Urinary bladder (tissue), 4 donors: ENCODE measurements around the gene GPR152. TPM values are rescaled to one million over a fixed set of nuclear protein-coding genes. Genes with fewer than 3 reads are reported as not detected.

ENCODE experiments used
- DNase-seq: peaks from one replicate; pipeline ENCODE4 v3.0.0-alpha.2; 2015; ENCODE audit errors: extremely low spot score
- H3K27ac ChIP-seq: one replicate; pipeline ENCODE4 v1.5.1; 2013; ENCODE audit warnings: low read depth, mild to moderate bottlenecking, moderate library complexity
- H3K36me3 ChIP-seq: one replicate; pipeline ENCODE4 v1.6.1; 2013; ENCODE audit warnings: mild to moderate bottlenecking, moderate library complexity; ENCODE audit not compliant: insufficient read depth
- H3K4me1 ChIP-seq: one replicate; pipeline ENCODE4 v1.6.1; 2013; ENCODE audit warnings: mild to moderate bottlenecking, moderate library complexity; ENCODE audit not compliant: insufficient read depth
- H3K4me3 ChIP-seq: one replicate; pipeline ENCODE4 v1.5.1; 2013; ENCODE audit warnings: low read depth, low read length
- WGBS: extraction: QIAGEN DNeasy Blood & Tissue Kit; methylation state at CpG from one replicate; pipeline ENCODE4 v1.1.7; 2013; 5-methylcytosine and 5-hydroxymethylcytosine counted together
- polyA plus RNA-seq: library from polyadenylated mRNA; stranded (reverse); fragments of 200-250 nt; gene quantifications from one replicate; pipeline ENCODE4 v1.2.3, GENCODE V29; 2013
- total RNA-seq: library from RNA; depleted of rRNA; stranded (reverse); fragments of >200 nt; gene quantifications from one replicate; pipeline ENCODE4 v1.2.3, GENCODE V29; 2014
- donor health status: healthy with polysubstance abuse.
- donor health status: healthy.

GPR152 gene
- total and polyA plus RNA-seq, 2 donors: not detected

- Histone ChIP-seq H3K4me1 (no peaks in the 10 kb centered on the region), H3K36me3 (peaks cover 2% of the 10 kb centered on the region), H3K27ac (no peak overlapping the region), H3K4me3 (peak overlapping the region; percentile 21)
- WGBS: 47% methylated on average over 6 of the region's 6 CpGs
- no peak for DNase-seq
Measured at GRCh38 chr11:67436459-67437081, 16.0 kb downstream of the GPR152 start.

- no peak overlapping the region for H3K27ac ChIP-seq
- H3K4me1 ChIP-seq: no peaks in the 10 kb centered on the region
- no peak for DNase-seq
- no peak overlapping the region for H3K4me3 ChIP-seq
- 88% methylated on average over 38 of the region's 38 CpGs for WGBS
- H3K36me3 ChIP-seq: peaks cover 2% of the 10 kb centered on the region
Measured at GRCh38 chr11:67435727-67436458, 16.6 kb downstream of the GPR152 start.

GRCh38 chr11:67435031-67435726 is 17.4 kb downstream of the GPR152 start:
- DNase-seq: no peak
- 85% methylated on average over 26 of the region's 26 CpGs for WGBS
- Histone ChIP-seq H3K4me3 (no peak overlapping the region), H3K27ac (no peak overlapping the region), H3K4me1 (no peaks in the 10 kb centered on the region), H3K36me3 (peaks cover 2% of the 10 kb centered on the region)

- no peak for DNase-seq
- Histone ChIP-seq H3K4me3 (no peak overlapping the region), H3K27ac (no peak overlapping the region), H3K4me1 (no peaks in the 10 kb centered on the region), H3K36me3 (peaks cover 2% of the 10 kb centered on the region)
- 85% methylated on average over 23 of the region's 23 CpGs for WGBS
Measured at GRCh38 chr11:67434395-67434881, 18.1 kb downstream of the GPR152 start.

GRCh38 chr11:67433536-67434394 is 18.8 kb downstream of the GPR152 start:
- DNase-seq: no peak
- Histone ChIP-seq H3K36me3 (peaks cover 2% of the 10 kb centered on the region), H3K4me3 (no peak overlapping the region), H3K4me1 (no peaks in the 10 kb centered on the region), H3K27ac (no peak overlapping the region)
- whole genome bisulfite sequencing: 88% methylated on average over 22 of the region's 22 CpGs

- no peaks in the 10 kb centered on the region for H3K4me1 ChIP-seq
- no peak overlapping the region for H3K27ac ChIP-seq
- DNase-seq: no peak
- H3K36me3 ChIP-seq: peaks cover 2% of the 10 kb centered on the region
- WGBS: 89% methylated on average over 22 of the region's 22 CpGs
- H3K4me3 ChIP-seq: no peak overlapping the region
Measured at GRCh38 chr11:67432655-67433349, 19.7 kb downstream of the GPR152 start.

GRCh38 chr11:67431346-67432249 is 20.9 kb downstream of the GPR152 start:
- WGBS: 90% methylated on average over 24 of the region's 24 CpGs
- no peaks in the 10 kb centered on the region for H3K4me1 ChIP-seq
- H3K4me3 ChIP-seq: no peak overlapping the region
- DNase-seq: no peak
- no peak overlapping the region for H3K27ac ChIP-seq
- peaks cover 2% of the 10 kb centered on the region for H3K36me3 ChIP-seq

GRCh38 chr11:67429722-67430121 is 22.8 kb downstream of the GPR152 start:
- 82% methylated on average over 11 of the region's 11 CpGs for WGBS
- no peak overlapping the region for H3K27ac ChIP-seq
- DNase-seq: no peak
- peaks cover 2% of the 10 kb centered on the region for H3K36me3 ChIP-seq
- H3K4me1 ChIP-seq: no peaks in the 10 kb centered on the region
- H3K4me3 ChIP-seq: no peak overlapping the region

- DNase-seq: no peak
- Histone ChIP-seq H3K27ac (no peak overlapping the region), H3K4me1 (no peaks in the 10 kb centered on the region), H3K36me3 (peaks cover 2% of the 10 kb centered on the region), H3K4me3 (peak overlapping the region; percentile 74)
- 48% methylated on average over 12 of the region's 12 CpGs for WGBS
Measured at GRCh38 chr11:67429038-67429668, 23.4 kb downstream of the GPR152 start.

- H3K4me1 ChIP-seq: no peaks in the 10 kb centered on the region
- WGBS: under 1% methylated on average over 68 of the region's 68 CpGs
- peak; percentile 96 for DNase-seq
- H3K36me3 ChIP-seq: peaks cover 2% of the 10 kb centered on the region
- H3K27ac ChIP-seq: peak within 1 kb of the TSS; percentile 82
- peak within 1 kb of the TSS; percentile 74 for H3K4me3 ChIP-seq
Measured at GRCh38 chr11:67428052-67429001, 24.2 kb downstream of the GPR152 start, which contains the start of gene RPS6KB2. RPS6KB2 (plus strand) TSS chr11:67428494; CDS start chr11:67428546, 52 bp downstream.
